ENCODE measurements around the gene ELAVL1.
"Not testable (repeated sequence)": the region's sequence is repeated elsewhere in the genome, so short reads cannot be mapped to it uniquely, and the experiment has no call there.

The ELAVL1 gene

DNA sequence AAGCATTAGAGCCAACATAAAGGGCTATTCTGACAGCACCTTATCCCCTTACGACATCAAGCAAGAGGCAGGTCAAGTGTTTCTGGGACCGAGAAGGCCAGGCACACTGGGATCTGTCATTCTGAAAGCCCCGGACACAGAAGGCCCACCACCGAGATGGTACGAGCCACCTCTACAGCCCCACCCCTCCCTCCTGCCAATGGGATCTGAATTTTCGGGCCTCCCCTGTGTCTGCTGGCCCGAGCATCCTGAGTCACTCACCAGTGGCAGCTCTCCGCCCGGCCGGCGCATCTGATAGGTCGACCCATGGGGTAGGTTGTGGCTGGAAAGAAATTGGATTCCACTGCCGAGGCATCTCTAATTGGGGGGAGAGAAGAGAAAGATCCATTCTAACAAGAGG is 64.6 kb downstream of the ELAVL1 start:
- no peaks in the 10 kb centered on the region for H3K27me3 ChIP-seq (ENCODE audit: control insufficient read depth, insufficient read depth, low read length)
- no peaks in the 10 kb centered on the region for H3K9me3 ChIP-seq (replicated peaks; ENCODE audit: low read length)
- H3K9ac ChIP-seq (ENCODE audit: low read depth, low read length) = no peak overlapping the region
- no peak overlapping the region for H3K4me3 ChIP-seq (ENCODE audit: low read length)
- peaks cover 3% of the 10 kb centered on the region for H3K4me1 ChIP-seq (ENCODE audit: control insufficient read depth, insufficient read depth, low read length)
- peaks cover 23% of the 10 kb centered on the region for H3K36me3 ChIP-seq (ENCODE audit: insufficient read depth, low read length)
- no peak overlapping the region for H3K4me2 ChIP-seq (ENCODE audit: low read length)

DNA sequence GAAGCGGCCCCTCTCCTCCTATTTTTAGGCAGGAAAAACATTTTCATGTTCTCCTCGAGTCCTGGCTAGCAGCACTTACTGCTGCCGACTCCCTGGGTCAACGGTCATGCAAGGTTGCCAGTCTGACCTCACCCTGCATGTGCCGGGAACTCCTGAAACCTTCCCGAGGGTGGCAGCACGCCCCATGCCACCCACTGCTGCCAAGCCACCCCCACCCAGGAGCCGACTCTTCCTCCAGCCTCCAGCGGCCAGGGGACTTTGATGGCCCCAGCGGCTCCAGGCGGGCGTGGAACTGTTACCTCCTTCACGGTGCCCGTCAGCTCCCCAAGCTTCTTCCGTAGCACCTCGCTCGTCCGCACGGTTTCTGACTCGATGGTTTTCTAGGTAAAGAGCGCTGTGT is 70.7 kb downstream of the ELAVL1 start:
- no peaks in the 10 kb centered on the region for H3K27me3 ChIP-seq (ENCODE audit: control insufficient read depth, insufficient read depth, low read length)
- no peaks in the 10 kb centered on the region for H3K9me3 ChIP-seq (replicated peaks; ENCODE audit: low read length)
- peaks cover 60% of the 10 kb centered on the region for H3K36me3 ChIP-seq (ENCODE audit: insufficient read depth, low read length)
- H3K4me3 ChIP-seq (ENCODE audit: low read length) = no peak overlapping the region
- H3K4me1 ChIP-seq (ENCODE audit: control insufficient read depth, insufficient read depth, low read length) = peaks cover 8% of the 10 kb centered on the region
- no peak overlapping the region for H3K4me2 ChIP-seq (ENCODE audit: low read length)
- no peak overlapping the region for H3K9ac ChIP-seq (ENCODE audit: low read depth, low read length)

GRCh38 chr19:7933828-7934725 is 71.4 kb downstream of the ELAVL1 start:
- Histone ChIP-seq H3K9ac (ENCODE audit: low read depth, low read length) (no peak overlapping the region), H3K4me3 (ENCODE audit: low read length) (no peak overlapping the region), H3K36me3 (ENCODE audit: insufficient read depth, low read length) (peaks cover 60% of the 10 kb centered on the region), H3K4me1 (ENCODE audit: control insufficient read depth, insufficient read depth, low read length) (peaks cover 15% of the 10 kb centered on the region), H3K4me2 (ENCODE audit: low read length) (no peak overlapping the region), H3K27me3 (ENCODE audit: control insufficient read depth, insufficient read depth, low read length) (no peaks in the 10 kb centered on the region), H3K9me3 (replicated peaks; ENCODE audit: low read length) (no peaks in the 10 kb centered on the region)

GRCh38 chr19:7933411-7933810 is 72.0 kb downstream of the ELAVL1 start:
- Histone ChIP-seq H3K36me3 (ENCODE audit: insufficient read depth, low read length) (peaks cover 57% of the 10 kb centered on the region), H3K4me2 (ENCODE audit: low read length) (no peak overlapping the region), H3K27me3 (ENCODE audit: control insufficient read depth, insufficient read depth, low read length) (no peaks in the 10 kb centered on the region), H3K9ac (ENCODE audit: low read depth, low read length) (no peak overlapping the region), H3K4me3 (ENCODE audit: low read length) (no peak overlapping the region), H3K9me3 (replicated peaks; ENCODE audit: low read length) (no peaks in the 10 kb centered on the region), H3K4me1 (ENCODE audit: control insufficient read depth, insufficient read depth, low read length) (peaks cover 20% of the 10 kb centered on the region)

DNA sequence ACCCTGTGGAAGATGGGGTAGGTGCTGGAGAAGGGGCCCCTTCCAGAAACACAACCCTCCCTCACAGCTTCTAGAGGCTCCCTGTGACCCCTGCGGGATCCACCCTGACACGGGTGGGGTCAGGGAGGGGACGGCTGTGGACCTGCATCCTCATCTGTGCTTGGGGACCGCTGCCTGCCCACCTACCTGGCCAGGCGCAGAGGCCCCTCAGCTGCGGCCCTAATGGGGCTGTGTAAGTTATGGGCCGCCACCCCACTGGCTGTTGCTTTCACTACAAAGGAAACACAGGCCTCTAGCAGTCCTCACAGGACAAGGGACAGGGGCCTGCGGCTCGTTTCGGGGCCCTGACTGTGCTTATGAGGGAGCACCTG is 72.5 kb downstream of the ELAVL1 start:
- Histone ChIP-seq H3K9me3 (replicated peaks; ENCODE audit: low read length) (no peaks in the 10 kb centered on the region), H3K4me2 (ENCODE audit: low read length) (no peak overlapping the region), H3K27me3 (ENCODE audit: control insufficient read depth, insufficient read depth, low read length) (no peaks in the 10 kb centered on the region), H3K9ac (ENCODE audit: low read depth, low read length) (no peak overlapping the region), H3K4me1 (ENCODE audit: control insufficient read depth, insufficient read depth, low read length) (peaks cover 25% of the 10 kb centered on the region), H3K4me3 (ENCODE audit: low read length) (no peak overlapping the region), H3K36me3 (ENCODE audit: insufficient read depth, low read length) (peaks cover 56% of the 10 kb centered on the region)

- H3K4me3 ChIP-seq (ENCODE audit: low read length) = no peak overlapping the region
- H3K27me3 ChIP-seq (ENCODE audit: control insufficient read depth, insufficient read depth, low read length) = no peaks in the 10 kb centered on the region
- peaks cover 30% of the 10 kb centered on the region for H3K4me1 ChIP-seq (ENCODE audit: control insufficient read depth, insufficient read depth, low read length)
- no peak overlapping the region for H3K9ac ChIP-seq (ENCODE audit: low read depth, low read length)
- H3K9me3 ChIP-seq (replicated peaks; ENCODE audit: low read length) = no peaks in the 10 kb centered on the region
- no peak overlapping the region for H3K4me2 ChIP-seq (ENCODE audit: low read length)
- H3K36me3 ChIP-seq (ENCODE audit: insufficient read depth, low read length) = peaks cover 51% of the 10 kb centered on the region
Measured at GRCh38 chr19:7932276-7932929, 73.0 kb downstream of the ELAVL1 start.

GRCh38 chr19:7931221-7932061 is 74.0 kb downstream of the ELAVL1 start:
- no peak overlapping the region for H3K9ac ChIP-seq (ENCODE audit: low read depth, low read length)
- no peak overlapping the region for H3K4me3 ChIP-seq (ENCODE audit: low read length)
- H3K4me1 ChIP-seq (ENCODE audit: control insufficient read depth, insufficient read depth, low read length) = peaks cover 37% of the 10 kb centered on the region
- H3K4me2 ChIP-seq (ENCODE audit: low read length) = no peak overlapping the region
- H3K9me3 ChIP-seq (replicated peaks; ENCODE audit: low read length) = no peaks in the 10 kb centered on the region
- peaks cover 53% of the 10 kb centered on the region for H3K36me3 ChIP-seq (ENCODE audit: insufficient read depth, low read length)
- no peaks in the 10 kb centered on the region for H3K27me3 ChIP-seq (ENCODE audit: control insufficient read depth, insufficient read depth, low read length)

DNA sequence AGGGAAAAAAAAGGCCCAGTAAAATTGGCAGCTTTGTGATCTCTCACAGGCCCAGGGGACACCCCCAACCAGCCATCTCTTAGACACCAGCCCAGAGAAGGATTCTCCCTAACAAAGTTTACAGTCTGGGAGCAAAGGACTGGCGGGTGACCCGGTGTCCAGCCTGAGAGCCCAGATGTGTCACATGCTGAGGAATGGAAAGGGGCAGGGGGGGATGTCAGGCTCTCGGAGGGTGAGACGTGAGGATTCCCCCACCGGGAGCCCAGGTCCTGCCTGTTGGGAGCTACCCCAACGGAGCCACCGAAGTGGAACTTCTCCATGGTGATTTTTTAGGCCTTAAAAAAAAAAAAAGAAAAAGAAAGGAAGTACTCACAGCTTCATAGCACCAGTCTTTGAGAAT is 74.7 kb downstream of the ELAVL1 start:
- H3K9ac ChIP-seq (ENCODE audit: low read depth, low read length) = no peak overlapping the region
- H3K9me3 ChIP-seq (replicated peaks; ENCODE audit: low read length) = no peaks in the 10 kb centered on the region
- no peak overlapping the region for H3K4me2 ChIP-seq (ENCODE audit: low read length)
- peaks cover 50% of the 10 kb centered on the region for H3K36me3 ChIP-seq (ENCODE audit: insufficient read depth, low read length)
- H3K4me3 ChIP-seq (ENCODE audit: low read length) = no peak overlapping the region
- H3K4me1 ChIP-seq (ENCODE audit: control insufficient read depth, insufficient read depth, low read length) = peaks cover 41% of the 10 kb centered on the region
- no peaks in the 10 kb centered on the region for H3K27me3 ChIP-seq (ENCODE audit: control insufficient read depth, insufficient read depth, low read length)

DNA sequence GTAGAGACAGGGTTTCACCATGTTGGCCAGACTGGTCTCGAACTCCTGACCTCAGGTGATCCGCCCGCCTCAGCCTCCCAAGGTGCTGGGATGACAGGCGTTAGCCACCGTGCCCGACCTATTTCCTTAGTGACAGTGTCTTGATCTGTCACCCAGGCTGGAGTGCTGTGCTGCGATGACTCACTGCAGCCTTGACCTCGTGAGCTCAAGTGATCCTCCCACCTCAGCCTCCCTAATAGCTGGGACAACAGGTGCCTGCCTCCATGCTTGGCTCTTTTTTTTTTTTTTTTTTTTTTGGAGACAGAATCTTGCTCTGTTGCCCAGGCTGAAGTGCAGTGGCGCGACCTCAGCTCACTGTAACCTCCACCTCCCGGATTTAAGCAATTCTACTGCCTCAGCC is 75.4 kb downstream of the ELAVL1 start:
- H3K4me2 ChIP-seq (ENCODE audit: low read length); H3K4me3 ChIP-seq (ENCODE audit: low read length); H3K9ac ChIP-seq (ENCODE audit: low read depth, low read length); H3K27me3 ChIP-seq (ENCODE audit: control insufficient read depth, insufficient read depth, low read length); H3K9me3 ChIP-seq (replicated peaks; ENCODE audit: low read length): not testable (repeated sequence)
- Histone ChIP-seq H3K36me3 (ENCODE audit: insufficient read depth, low read length) (peaks cover 44% of the 10 kb centered on the region), H3K4me1 (ENCODE audit: control insufficient read depth, insufficient read depth, low read length) (peaks cover 44% of the 10 kb centered on the region)

DNA sequence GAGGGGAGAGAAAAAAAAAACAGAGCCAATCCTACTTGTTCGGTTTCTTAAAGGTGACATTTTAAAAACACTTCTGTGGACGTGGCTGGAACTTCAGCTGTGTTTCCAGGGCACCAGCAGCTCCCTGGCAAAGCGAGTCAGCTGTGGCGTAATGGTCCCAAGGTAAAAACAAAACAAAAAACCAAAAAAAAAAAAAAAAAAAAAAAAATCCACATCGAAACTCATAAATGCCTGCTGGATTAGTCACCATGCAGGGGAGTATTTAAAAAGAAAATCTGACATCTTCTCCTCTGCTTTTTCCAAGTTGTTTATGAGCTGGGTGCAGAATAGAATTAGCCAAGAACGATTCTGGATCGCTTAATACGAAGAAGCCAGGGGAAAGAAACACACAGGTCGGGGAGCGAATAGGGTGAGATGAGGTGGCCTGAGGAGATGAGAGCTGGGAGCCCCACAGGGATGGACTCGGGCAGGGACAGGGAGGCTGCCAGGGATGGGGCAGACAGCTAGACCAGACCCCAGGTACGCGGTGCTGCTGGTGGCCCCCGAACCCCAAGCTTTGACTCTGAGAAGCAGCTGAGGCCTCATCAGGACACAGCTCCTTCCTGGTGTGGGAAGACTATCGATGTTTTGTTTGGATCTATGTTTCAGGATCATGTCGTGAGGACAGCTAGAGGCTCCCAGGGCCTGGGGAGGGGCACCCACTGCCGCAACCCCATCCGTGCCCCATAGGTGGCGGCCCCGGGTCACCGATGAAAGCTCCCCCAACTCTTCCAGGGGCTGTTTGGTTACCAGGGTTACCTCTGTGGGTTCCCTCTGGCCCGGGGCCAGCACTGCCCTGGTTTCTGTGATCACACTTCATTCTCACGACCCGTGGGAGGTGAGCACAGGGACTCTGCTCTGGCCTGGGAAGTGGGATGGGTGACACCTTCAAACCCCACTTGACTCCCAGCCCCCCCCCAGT is 76.4 kb downstream of the ELAVL1 start:
- H3K27me3 ChIP-seq (ENCODE audit: control insufficient read depth, insufficient read depth, low read length) = no peaks in the 10 kb centered on the region
- peak overlapping the region; percentile 52 for H3K4me3 ChIP-seq (ENCODE audit: low read length)
- peak overlapping the region; percentile 67 for H3K9ac ChIP-seq (ENCODE audit: low read depth, low read length)
- no peaks in the 10 kb centered on the region for H3K9me3 ChIP-seq (replicated peaks; ENCODE audit: low read length)
- H3K4me1 ChIP-seq (ENCODE audit: control insufficient read depth, insufficient read depth, low read length) = peaks cover 44% of the 10 kb centered on the region
- peaks cover 40% of the 10 kb centered on the region for H3K36me3 ChIP-seq (ENCODE audit: insufficient read depth, low read length)
- H3K4me2 ChIP-seq (ENCODE audit: low read length) = peak overlapping the region; percentile 77

All from skeletal muscle satellite cell (primary cell).